GM23248 (cell line): ENCODE data around the gene SFTPB.

Experiments used
- EZH2 ChIP-seq: fragments of 200-600 bp; sonication (generic); IDR thresholded peaks from 2 replicates; pipeline ENCODE4 v1.6.1; 2018; ENCODE audit warnings: antibody characterized with exemption, mild to moderate bottlenecking; ENCODE audit not compliant: insufficient read depth, poor library complexity, severe bottlenecking
- EZH2phosphoT487 ChIP-seq: fragments of 200-600 bp; sonication (generic); IDR thresholded peaks from 2 replicates; pipeline ENCODE4 v1.6.1; 2018; ENCODE audit warnings: antibody characterized with exemption, moderate library complexity, mild to moderate bottlenecking, low read depth; ENCODE audit not compliant: insufficient read depth

- TF ChIP-seq EZH2 (no peak), EZH2phosphoT487 (no peak)
Observed at GRCh38 chr2:85697716-85698115, 29.7 kb upstream of the SFTPB start.
